Gastroesophageal sphincter (tissue), 4 donors: ENCODE data around the gene MAN1C1. TPM values are rescaled to one million over a fixed set of nuclear protein-coding genes. Genes with fewer than 3 reads are reported as not detected.

Experiments
- ATAC-seq: fragments of 150-250 bp; one replicate; pipeline ENCODE4 v1.9.1; 2016; ENCODE audit warnings: mild to moderate bottlenecking, moderate library complexity
- H3K27ac ChIP-seq, 4 donors: fragments of 200-600 bp; sonication (generic) in 3 of 4; 1 replicate in 3 of 4; 2 replicates in 1 of 4; pipeline ENCODE4 v1.5.1; 2016 to 2019
- H3K27me3 ChIP-seq: fragments of 200-600 bp; sonication (generic); one replicate; pipeline ENCODE4 v1.5.1; 2019
- H3K36me3 ChIP-seq, 2 donors: fragments of 200-600 bp; sonication (generic); one replicate each; pipeline ENCODE4 v1.5.1; 2019; ENCODE audit warnings: control low read depth in 1 of 2
- H3K4me1 ChIP-seq, 3 donors: fragments of 200-600 bp; sonication (generic); 1 replicate in 2 of 3; 2 replicates in 1 of 3; pipeline ENCODE4 v1.5.1; 2016 to 2019; ENCODE audit warnings: control low read depth in 2 of 3
- H3K4me3 ChIP-seq, 2 donors: fragments of 200-600 bp; sonication (generic); one replicate each; pipeline ENCODE4 v1.5.1; 2019; ENCODE audit warnings: mild to moderate bottlenecking in 1 of 2, moderate library complexity in 1 of 2
- H3K9me3 ChIP-seq, 3 donors: fragments of 200-600 bp; sonication (generic); one replicate each; pipeline ENCODE4 v1.5.1; 2017 to 2019; ENCODE audit warnings: control low read depth in 2 of 3
- CTCF ChIP-seq, 4 experiments: fragments of 200-600 bp in 2 of 4; fragments of 450-650 bp in 2 of 4; sonication (generic) in 1 of 4; IDR thresholded peaks; one replicate each; pipeline ENCODE4 v1.5.1; 2017 to 2019; ENCODE audit warnings: antibody characterized with exemption in 4 of 4, mild to moderate bottlenecking in 2 of 4, moderate library complexity in 2 of 4
- EP300 ChIP-seq: sonication (generic); formaldehyde crosslinking; IDR thresholded peaks from one replicate; pipeline ENCODE4 v1.6.1; 2017; ENCODE audit warnings: antibody characterized with exemption, mild to moderate bottlenecking
- POLR2A ChIP-seq, 2 donors: fragments of 450-650 bp; IDR thresholded peaks; one replicate each; pipeline ENCODE4 v1.6.1; 2017; ENCODE audit warnings: antibody characterized with exemption in 2 of 2, mild to moderate bottlenecking in 2 of 2, moderate library complexity in 1 of 2
- POLR2AphosphoS5 ChIP-seq: sonication (generic); formaldehyde crosslinking; IDR thresholded peaks from one replicate; pipeline ENCODE4 v1.6.1; 2017; ENCODE audit warnings: antibody characterized with exemption
- WGBS, 2 donors: methylation state at CpG; one replicate each; pipeline ENCODE4 v1.1.5; 2018; ENCODE audit warnings: low coverage in 1 of 2; 5-methylcytosine and 5-hydroxymethylcytosine counted together
- total RNA-seq, 4 donors: library from RNA; depleted of rRNA; stranded (reverse); fragments of >200 nt; gene quantifications; one replicate each; pipeline ENCODE4 v1.1.0, GENCODE V29; 2016

MAN1C1 gene
- total RNA-seq, 4 donors from 2014 or later, result 20.0 to 38.1 (median 27.8) TPM

GRCh38 chr1:25718732-25719131 is 102.1 kb downstream of the MAN1C1 start:
- no peak overlapping the region for H3K4me3 ChIP-seq
- ATAC-seq, result no peak

GRCh38 chr1:25720624-25721023 is 104.0 kb downstream of the MAN1C1 start:
- ATAC-seq, result no peak
- Histone ChIP-seq H3K4me1 (no peaks in the 10 kb centered on the region), H3K4me3 (no peak overlapping the region), H3K27me3 (no peaks in the 10 kb centered on the region), H3K27ac (no peak overlapping the region), H3K36me3 (no peaks in the 10 kb centered on the region), H3K9me3 (no peaks in the 10 kb centered on the region)
- WGBS, 2 donors, result 74 to 77% methylated on average over 5 of the region's 5 CpGs
- TF ChIP-seq POLR2AphosphoS5 (no peak), CTCF (IDR thresholded peaks at IDR 0.05) (no peak), EP300 (no peak), POLR2A (IDR thresholded peaks at IDR 0.05) (no peak)

More at GRCh38 chr1:25718732-25719131, 102.1 kb downstream of the MAN1C1 start:
- Histone ChIP-seq H3K4me1 (peaks cover 0 to 18% (median 4%) of the 10 kb centered on the region in 3 donors), H3K9me3 (no peaks in the 10 kb centered on the region), H3K27me3 (no peaks in the 10 kb centered on the region), H3K27ac (no peak overlapping the region), H3K36me3 (no peaks in the 10 kb centered on the region)
- TF ChIP-seq EP300 (no peak), CTCF (IDR thresholded peaks at IDR 0.05) (no peak), POLR2A (IDR thresholded peaks at IDR 0.05) (no peak), POLR2AphosphoS5 (no peak)
- 100% methylated on average over 1 of the region's 2 CpGs for whole genome bisulfite sequencing, 2 donors

- no peak for ATAC-seq
- H3K36me3 ChIP-seq, result no peaks in the 10 kb centered on the region
- no peaks in the 10 kb centered on the region for H3K27me3 ChIP-seq
- 75 to 88% methylated on average over 2 to 4 of the region's 4 CpGs for whole genome bisulfite sequencing, 2 donors
- peaks cover 0 to 16% (median 11%) of the 10 kb centered on the region in 3 donors for H3K4me1 ChIP-seq
- no peak overlapping the region for H3K4me3 ChIP-seq
- no peaks in the 10 kb centered on the region for H3K9me3 ChIP-seq
- no peak overlapping the region for H3K27ac ChIP-seq
- TF ChIP-seq POLR2AphosphoS5, result no peak
Observed at GRCh38 chr1:25723250-25723880, 106.8 kb downstream of the MAN1C1 start.

GRCh38 chr1:25724201-25724600 is 107.6 kb downstream of the MAN1C1 start:
- no peaks in the 10 kb centered on the region for H3K27me3 ChIP-seq
- no peak for TF ChIP-seq POLR2AphosphoS5
- no peak for TF ChIP-seq EP300
- TF ChIP-seq POLR2A (IDR thresholded peaks at IDR 0.05), result no peak
- no peak for TF ChIP-seq CTCF (IDR thresholded peaks at IDR 0.05)
- H3K4me3 ChIP-seq, result no peak overlapping the region
- H3K36me3 ChIP-seq, result no peaks in the 10 kb centered on the region
- peaks cover 0 to 24% (median 13%) of the 10 kb centered on the region in 3 donors for H3K4me1 ChIP-seq
- H3K9me3 ChIP-seq, result no peaks in the 10 kb centered on the region
- 69 to 83% methylated on average over 1 to 2 of the region's 7 CpGs for WGBS, 2 donors
- no peak for ATAC-seq
- H3K27ac ChIP-seq, result no peak overlapping the region

GRCh38 chr1:25724966-25725365 is 108.4 kb downstream of the MAN1C1 start:
- ATAC-seq, result no peak
- TF ChIP-seq EP300 (no peak), CTCF (IDR thresholded peaks at IDR 0.05) (no peak), POLR2A (IDR thresholded peaks at IDR 0.05) (no peak), POLR2AphosphoS5 (no peak)
- 83% methylated on average over 2 of the region's 2 CpGs; no CpG with 5 or more reads in 1 of the 2 donors for WGBS, 2 donors

More at GRCh38 chr1:25724966-25725365, 108.4 kb downstream of the MAN1C1 start:
- H3K9me3 ChIP-seq, result no peaks in the 10 kb centered on the region
- H3K27me3 ChIP-seq, result no peaks in the 10 kb centered on the region
- H3K27ac ChIP-seq, result no peak overlapping the region
- H3K4me1 ChIP-seq, result peaks cover 0 to 32% (median 17%) of the 10 kb centered on the region in 3 donors
- no peaks in the 10 kb centered on the region for H3K36me3 ChIP-seq
- no peak overlapping the region for H3K4me3 ChIP-seq
